ENCODE data around the gene COLEC11.

COLEC11 gene

DNA sequence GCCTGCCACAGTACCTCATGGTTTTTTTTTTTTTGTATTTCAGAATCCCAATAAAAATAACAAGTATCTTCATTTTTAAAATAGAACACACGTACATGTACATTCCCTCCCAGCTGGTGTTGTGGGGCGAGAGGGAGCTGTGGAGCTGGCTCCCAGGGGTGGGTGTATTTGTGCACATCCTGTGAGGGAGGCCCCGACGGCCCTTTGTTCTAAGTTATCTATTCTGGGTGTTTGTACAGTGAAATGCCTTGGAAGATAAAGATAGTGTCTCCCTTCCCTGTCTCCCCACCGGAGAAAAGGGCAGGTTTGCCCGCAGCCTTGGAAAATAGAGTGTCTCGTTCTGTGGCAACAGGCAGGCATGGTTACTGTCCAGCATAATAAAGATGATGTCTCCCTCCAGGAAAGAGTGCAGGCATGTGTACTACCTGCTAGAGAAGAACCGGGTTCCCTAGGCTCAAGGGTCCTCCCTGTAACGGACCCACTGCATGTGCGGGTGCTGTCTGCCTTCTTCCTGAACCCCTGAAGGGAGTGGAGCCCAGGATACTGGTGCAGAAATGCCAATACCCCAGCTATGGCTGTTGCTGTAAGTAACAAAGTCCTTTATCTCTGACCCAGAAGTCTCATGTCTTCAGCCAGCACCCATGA lies 51.0 kb downstream of the COLEC11 start:
- TF ChIP-seq, protein P1, sequence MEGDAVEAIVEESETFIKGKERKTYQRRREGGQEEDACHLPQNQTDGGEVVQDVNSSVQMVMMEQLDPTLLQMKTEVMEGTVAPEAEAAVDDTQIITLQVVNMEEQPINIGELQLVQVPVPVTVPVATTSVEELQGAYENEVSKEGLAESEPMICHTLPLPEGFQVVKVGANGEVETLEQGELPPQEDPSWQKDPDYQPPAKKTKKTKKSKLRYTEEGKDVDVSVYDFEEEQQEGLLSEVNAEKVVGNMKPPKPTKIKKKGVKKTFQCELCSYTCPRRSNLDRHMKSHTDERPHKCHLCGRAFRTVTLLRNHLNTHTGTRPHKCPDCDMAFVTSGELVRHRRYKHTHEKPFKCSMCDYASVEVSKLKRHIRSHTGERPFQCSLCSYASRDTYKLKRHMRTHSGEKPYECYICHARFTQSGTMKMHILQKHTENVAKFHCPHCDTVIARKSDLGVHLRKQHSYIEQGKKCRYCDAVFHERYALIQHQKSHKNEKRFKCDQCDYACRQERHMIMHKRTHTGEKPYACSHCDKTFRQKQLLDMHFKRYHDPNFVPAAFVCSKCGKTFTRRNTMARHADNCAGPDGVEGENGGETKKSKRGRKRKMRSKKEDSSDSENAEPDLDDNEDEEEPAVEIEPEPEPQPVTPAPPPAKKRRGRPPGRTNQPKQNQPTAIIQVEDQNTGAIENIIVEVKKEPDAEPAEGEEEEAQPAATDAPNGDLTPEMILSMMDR (conservative IDR thresholded peaks at IDR 0.05; ENCODE audit: low read depth) = no peak
- DNase-seq (ENCODE audit: low spot score) = no peak
- ChIA-PET CTCF (no interaction called here), POLR2A (ENCODE audit: low non-redundant PET) (no interaction called here)
- no peak overlapping the region; the same call in 1 of the 2 replicates for H3K27ac ChIP-seq

DNA sequence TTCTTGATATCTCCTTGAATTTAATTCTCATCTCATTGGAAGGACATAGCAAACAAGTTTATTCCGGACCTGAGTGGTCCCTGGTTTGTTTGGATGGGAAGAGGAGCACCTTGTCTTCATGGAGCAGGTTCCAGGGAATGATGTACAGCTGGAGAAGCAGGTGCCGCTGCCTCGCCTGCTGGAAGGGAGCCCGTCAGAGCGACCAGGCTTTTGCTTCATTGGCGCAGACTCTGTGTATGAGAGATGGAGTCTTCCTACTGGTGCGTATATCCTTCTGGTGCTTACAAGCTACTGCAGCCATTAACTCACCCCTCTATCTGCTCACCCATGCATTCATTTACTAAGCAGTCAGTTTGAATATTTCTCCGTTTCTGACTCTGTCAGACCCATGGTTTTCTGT lies 51.5 kb downstream of the COLEC11 start:
- TF ChIP-seq, protein P1 (conservative IDR thresholded peaks at IDR 0.05; ENCODE audit: low read depth) = no peak
- no peak for DNase-seq (ENCODE audit: low spot score)
- H3K27ac ChIP-seq = no peak overlapping the region
- POLR2A ChIA-PET (ENCODE audit: low non-redundant PET) = no interaction called here
- CTCF ChIA-PET = no interaction called here

DNA sequence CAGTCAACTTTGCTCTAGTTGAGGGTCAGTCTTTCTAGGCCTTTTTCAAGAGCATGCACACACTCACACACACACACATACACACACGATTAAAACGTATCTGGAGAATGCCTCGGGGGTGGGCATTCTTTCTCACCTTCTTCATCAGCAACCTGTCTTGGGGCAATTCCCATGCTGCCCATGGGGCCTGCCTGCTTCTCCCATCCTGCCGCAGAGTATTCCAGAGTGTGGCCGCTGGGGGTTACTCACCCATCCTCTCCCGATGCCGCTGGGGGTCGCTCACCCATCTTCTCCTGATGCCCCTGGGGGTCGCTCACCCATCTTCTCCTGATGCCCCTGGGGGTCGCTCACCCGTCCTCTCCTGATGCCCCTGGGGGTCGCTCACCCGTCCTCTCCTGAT lies 52.3 kb downstream of the COLEC11 start:
- TF ChIP-seq, protein P1 (conservative IDR thresholded peaks at IDR 0.05; ENCODE audit: low read depth) = no peak
- POLR2A ChIA-PET (ENCODE audit: low non-redundant PET) = no interaction called here
- CTCF ChIA-PET = no interaction called here
- no peak for DNase-seq (ENCODE audit: low spot score)
- H3K27ac ChIP-seq = no peak overlapping the region

DNA sequence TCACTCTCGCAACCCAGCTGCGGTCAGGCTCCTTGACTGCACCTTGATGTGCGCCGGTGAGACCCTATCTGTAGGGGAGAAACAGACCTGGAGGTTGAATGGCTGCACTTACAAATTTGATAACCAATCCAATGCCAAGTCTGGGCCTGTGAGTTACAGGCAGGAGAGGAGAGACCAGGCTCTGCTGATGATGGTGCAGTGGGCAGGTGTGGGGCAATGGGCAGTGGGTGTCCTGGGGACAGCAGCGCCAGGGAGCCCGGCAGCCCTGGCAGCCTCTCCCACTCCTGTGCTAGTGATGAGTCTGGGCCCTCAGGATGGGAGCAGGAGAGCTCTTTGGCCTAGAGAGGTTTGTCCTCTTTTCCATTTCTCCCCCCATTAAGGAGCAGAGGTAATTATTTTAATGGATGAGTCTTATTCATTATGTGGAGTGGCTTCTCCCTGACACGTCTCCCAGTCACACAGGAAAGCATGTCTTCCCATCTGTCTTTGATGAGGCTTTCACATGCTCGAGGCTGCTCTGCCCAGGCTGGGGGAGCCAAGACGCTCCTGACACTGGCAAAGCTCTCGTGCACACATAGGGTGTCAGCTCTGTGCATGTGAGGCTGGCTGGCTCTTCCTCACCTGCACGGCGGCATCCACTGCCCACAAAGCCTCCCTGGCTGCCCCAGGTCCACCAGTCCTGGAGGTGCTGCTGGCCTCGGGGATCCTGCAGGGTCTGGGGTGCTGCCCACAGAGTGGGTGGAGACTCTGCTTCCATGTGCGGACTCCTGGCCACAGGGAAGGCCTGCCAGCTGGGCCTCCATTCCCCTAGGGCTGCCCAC lies 53.1 kb downstream of the COLEC11 start:
- TF ChIP-seq, protein P1 (conservative IDR thresholded peaks at IDR 0.05; ENCODE audit: low read depth) = no peak
- H3K27ac ChIP-seq = peak overlapping the region; percentile 15; the same call in 1 of the 2 replicates
- ChIA-PET CTCF (no interaction called here), POLR2A (ENCODE audit: low non-redundant PET) (no interaction called here)
- DNase-seq (ENCODE audit: low spot score) = no peak

DNA sequence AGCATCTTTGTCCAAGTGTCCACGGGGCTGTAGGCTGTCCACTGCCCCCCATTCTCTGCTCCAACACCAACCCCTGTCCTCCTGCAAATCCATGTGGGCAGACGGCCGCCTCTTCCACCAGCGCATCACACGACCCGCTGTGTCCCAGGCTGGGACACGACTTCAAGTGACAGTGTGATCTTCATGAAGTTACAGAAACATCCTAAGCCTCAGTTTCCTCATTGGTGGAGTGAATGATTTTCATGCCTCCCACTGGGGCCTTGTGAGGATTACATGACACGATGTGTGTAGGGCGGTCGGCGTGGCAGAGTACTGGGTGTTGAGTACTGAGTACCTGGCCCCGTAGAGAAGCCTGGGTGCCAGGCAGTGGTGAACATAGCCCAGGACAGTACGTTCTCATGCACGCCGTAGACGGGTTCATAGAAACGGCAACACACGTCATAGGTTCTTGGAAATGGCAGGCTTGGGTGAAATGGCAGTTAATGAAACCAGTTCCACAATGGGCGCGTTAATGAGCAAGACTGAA lies 53.8 kb downstream of the COLEC11 start:
- DNase-seq (ENCODE audit: low spot score) = no peak
- POLR2A ChIA-PET (ENCODE audit: low non-redundant PET) = no interaction called here
- 0 out of 2 replicates have a peak overlapping the region, but pooled peaks have one; percentile 15 for H3K27ac ChIP-seq
- TF ChIP-seq, protein P1 (conservative IDR thresholded peaks at IDR 0.05; ENCODE audit: low read depth) = no peak
- CTCF ChIA-PET = no interaction called here

DNA sequence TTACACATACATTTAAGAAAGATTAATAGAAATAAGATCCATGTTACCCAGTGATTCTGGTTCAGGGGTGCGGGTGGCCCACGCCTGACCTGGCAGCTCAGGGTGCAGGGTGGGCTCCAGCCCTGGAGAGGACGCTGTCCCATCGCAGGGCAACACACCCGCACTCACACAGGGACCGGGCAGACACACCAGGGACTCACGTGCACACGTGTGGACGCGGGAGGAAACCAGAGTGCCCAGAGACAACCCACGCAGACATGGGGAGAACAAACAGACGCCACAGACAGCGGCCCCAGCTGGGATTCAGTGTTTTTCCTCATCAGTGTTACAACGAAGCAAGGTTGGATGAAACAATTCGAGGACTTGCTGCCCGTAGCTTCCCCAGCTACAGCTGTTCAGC lies 54.7 kb downstream of the COLEC11 start:
- DNase-seq (ENCODE audit: low spot score) = no peak
- TF ChIP-seq, protein P1 (conservative IDR thresholded peaks at IDR 0.05; ENCODE audit: low read depth) = no peak
- ChIA-PET POLR2A (ENCODE audit: low non-redundant PET) (no interaction called here), CTCF (interaction anchor here (0.6 to 0.7 kb wide), 4 partner anchors 8 to 97 kb away, joined by 3 to 5 read pairs (median 3); no protein-coding TSS in a partner anchor)
- H3K27ac ChIP-seq = no peak overlapping the region

Data from RWPE1 (cell line).